Measurements from ENCODE around the gene ANKRD22.
"Not testable (repeated sequence)": the region's sequence is repeated elsewhere in the genome, so short reads cannot be mapped to it uniquely, and the experiment has no call there.

The ANKRD22 gene
- total RNA-seq, result 0 to 0.19 (median 0.16) reads per million in 3 experiments

GRCh38 chr10:88851706-88852105, at the start of gene ANKRD22:
Gene ANKRD22 (minus strand): TSS chr10:88851844. CDS start chr10:88851607, 237 bp downstream.
- DNase-seq, result no peak

GRCh38 chr10:88899886-88900285, 48.2 kb upstream of the ANKRD22 start:
- no peak for DNase-seq

- no peak for DNase-seq
Observed at GRCh38 chr10:88898727-88899126, 47.1 kb upstream of the ANKRD22 start.

DNA sequence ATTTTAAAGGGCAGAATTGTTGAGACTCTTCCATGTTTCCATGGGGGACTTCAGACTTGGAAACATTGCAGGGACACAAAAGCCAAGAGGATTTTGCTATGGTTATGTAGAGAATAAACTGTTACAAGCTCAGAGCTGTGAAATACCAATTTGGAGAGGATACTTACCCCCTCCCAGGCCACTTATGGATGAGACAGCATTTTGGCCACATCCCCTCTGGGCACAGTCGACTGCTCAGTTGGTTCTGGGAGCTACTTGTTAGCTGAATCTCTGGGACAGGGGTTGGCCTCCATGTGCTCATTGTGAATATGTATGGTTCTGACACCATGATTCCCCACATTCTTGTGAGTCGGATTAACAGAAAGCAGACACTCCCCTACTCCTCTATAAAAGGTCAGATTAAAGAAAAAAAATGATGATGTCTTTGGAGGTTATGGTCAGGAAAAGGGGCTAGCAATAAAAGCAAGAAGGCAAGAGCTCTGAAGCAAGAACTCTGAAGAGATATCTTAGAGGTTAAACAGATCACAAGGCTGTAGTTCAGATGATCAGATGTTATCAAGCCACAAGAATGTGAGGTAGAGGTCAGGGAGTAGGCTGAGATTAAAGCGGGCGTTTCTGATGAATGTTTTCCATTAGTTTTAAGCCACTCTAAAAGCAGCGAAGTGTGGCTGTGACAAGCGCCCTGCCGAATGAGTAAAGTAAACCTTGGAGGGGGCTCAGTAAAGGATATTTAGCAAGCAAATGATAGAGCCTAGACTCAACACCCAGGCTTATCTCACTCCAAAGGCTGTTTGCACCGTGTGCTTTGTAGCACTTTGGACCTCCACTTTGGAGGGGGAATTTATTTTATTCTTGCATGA, 45.6 kb upstream of the ANKRD22 start:
- DNase-seq, result no peak

DNA sequence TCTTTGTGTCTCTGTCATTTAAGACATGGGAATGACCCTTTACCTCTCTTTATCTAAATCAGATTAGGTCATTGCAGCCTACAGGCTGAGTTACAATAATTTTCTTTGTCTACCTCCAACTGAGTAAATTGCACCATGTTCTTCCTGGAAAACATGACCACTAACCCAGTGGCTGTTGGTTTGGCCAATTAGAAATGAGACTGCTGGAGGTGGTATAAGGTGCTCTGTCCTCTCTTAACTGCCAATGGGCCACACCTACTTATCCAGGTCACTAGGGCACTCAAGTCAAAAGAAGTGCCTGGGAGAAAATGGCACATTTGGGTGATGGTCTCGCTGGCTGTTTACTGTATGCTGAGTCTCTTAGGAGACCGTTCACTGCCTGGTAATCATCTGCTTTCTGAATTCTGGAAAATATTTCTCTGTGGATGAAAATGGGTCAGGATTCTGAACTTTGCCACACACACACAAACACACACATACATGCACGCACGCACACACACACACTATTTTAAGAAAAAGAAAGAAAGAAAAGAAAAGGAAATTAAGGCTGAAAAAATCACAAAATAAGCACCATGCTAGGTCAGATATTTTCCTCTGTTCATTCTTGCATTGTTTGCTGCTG, 44.8 kb upstream of the ANKRD22 start:
- DNase-seq, result no peak

GRCh38 chr10:88895250-88895649, 43.6 kb upstream of the ANKRD22 start:
- no peak for DNase-seq

GRCh38 chr10:88893611-88894010, 42.0 kb upstream of the ANKRD22 start:
- DNase-seq, result no peak

DNA sequence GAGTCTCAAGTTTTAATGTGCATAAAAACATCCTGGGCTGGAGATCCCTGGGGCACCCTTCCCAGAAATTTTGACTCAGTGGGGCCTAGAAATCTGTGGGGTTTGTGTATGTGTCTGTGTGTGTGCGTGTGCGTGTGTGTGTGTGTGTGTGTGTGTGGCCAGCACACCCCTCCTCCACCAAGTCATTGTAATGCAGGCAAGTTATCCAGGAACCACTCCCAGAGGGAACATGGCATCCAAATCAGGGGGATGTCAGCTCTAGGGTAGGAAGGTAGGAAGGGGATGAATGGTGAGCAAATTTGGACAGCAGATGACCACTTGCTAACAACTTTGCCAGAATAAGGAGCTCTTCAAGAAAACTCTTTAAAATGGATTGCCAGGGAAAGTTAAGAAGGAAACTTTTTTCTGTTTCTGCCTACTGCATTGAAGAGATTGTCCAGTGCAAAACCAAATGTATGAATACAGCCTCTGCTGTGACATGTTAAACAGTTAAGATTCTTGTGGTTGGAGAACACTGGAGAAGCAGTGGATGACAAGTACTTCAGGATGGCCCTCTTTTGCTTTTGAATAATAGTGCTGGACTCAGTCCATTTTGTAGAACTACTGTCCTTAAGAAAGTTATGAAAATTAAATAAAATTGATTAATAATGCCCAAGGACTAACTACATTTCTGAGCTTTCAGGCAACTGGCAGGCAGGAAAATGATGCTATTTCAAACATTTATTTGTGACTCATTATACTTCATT, 40.8 kb upstream of the ANKRD22 start:
- no peak for DNase-seq

DNA sequence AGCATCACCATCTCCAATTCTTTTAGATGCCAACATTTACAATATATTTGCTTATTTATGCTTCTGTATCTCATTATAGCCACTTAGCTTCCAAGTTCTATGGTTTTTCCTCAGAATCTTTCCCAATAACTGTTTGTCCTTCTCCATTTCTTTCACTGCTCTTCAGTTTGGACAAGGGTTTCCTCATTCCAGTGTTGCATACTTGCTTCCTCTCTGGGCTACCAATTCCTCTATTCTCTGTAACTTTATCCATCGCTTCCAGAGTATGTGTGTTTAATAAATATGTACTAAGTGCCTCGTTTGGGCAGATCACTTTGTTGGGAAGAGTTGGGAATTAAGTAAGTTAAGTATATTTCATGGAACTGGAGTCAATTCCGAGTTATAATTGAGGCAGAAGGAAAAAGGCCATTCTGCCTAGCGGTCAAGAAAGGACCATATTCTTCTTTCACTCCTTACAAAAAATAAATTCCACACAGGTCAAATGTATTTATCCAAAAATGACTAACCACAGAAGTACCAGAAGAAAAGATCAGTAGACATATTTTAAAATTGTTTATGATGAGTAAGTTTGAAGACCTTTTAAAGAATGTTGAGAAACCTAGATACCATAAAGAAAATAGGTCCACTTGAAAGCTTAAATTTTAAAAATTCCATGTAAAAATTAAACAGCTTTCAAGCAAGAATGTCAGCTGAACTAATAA, 39.2 kb upstream of the ANKRD22 start:
- no peak for DNase-seq

GRCh38 chr10:88889559-88890337, 38.1 kb upstream of the ANKRD22 start:
- DNase-seq, result no peak

- DNase-seq, result no peak
Observed at GRCh38 chr10:88888810-88889445, 37.3 kb upstream of the ANKRD22 start.

- DNase-seq, result no peak
Observed at GRCh38 chr10:88886557-88886956, 34.9 kb upstream of the ANKRD22 start.

- DNase-seq, result peak; percentile 38
Observed at GRCh38 chr10:88883448-88883809, 31.8 kb upstream of the ANKRD22 start.

DNA sequence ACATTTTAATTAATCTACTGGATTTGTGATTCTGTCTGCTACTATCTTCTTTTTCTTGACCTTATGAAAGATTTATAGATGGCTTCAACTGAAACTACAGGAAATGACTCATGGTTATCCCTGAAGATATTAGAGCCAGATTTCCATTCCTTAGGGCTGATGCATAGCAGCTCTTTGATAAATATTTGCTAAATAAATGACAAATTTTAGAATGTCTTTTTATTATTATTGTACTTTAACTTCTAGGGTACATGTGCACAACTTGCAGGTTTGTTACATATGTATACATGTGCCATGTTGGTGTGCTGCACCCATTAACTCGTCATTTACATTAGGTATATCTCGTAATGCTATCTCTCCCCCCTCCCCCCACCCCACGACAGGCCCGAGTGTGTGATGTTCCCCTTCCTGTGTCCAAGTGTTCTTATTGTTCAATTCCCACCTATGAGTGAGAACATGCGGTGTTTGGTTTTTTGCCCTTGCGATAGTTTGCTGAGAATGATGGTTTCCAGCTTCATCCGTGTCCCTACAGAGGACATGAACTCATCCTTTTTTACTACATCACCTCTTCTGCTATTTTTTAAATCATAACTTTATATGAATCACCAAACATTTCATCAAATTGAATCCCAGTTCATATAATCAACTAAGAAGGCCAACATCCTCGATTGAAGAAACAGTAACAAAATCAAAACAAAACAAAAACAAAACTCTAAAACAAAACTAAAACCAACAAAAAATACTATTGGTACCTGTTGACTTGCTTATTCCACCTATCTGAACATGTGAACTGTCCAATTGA, 31.2 kb upstream of the ANKRD22 start:
- DNase-seq, result not testable (repeated sequence)

- DNase-seq, result no peak
Observed at GRCh38 chr10:88881922-88882645, 30.4 kb upstream of the ANKRD22 start.

- no peak for DNase-seq
Observed at GRCh38 chr10:88881320-88881719, 29.7 kb upstream of the ANKRD22 start.

DNA sequence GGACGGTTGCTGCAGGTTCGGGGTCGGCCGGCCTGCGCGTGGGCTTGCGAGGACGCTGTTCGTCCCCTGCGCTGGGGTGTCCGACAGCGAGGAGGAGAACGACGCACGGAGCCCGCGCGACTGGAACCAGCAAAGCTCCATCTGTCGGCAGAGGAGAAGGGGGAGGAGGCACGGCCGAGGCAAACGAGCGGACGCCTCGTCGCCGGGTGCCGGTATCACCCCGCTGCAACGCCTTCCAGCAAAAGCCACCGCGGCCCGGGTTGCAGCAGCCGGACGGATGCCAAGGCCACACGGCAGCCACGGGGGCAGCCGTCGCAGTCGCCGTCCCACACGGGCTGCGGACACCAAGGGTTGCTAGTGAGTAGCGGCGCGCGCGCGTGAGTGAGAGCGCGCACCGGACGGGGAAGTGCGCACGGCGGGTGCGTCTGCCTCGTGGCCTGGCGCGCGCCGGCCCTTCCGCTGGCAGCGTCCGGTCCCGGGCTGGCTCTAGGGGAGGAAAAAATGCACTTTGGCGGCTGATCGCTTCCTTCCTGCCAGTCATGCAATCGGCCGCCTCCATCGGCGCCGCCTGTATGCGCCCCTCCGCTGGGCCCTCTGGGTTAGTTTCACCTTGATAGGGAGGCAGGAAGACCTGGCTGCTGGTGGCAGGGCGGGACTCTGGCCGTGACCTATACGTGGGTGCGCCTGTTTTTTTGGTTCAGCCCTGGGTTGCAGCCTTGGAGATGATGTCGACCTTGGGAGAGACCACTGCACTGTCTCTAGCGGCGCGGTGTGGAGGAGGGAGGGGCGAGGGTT, 28.8 kb upstream of the ANKRD22 start:
- DNase-seq, result peak; percentile 72

- peak; percentile 79 for DNase-seq
Observed at GRCh38 chr10:88879534-88880281, 28.1 kb upstream of the ANKRD22 start, which contains the start of gene STAMBPL1. Gene STAMBPL1 (plus strand): TSS chr10:88880245. CDS start chr10:88901709, 21,464 bp downstream.
